Measurements from ENCODE around the gene NLE1. TPM values are rescaled to one million over a fixed set of nuclear protein-coding genes. Genes with fewer than 3 reads are reported as not detected.

Gene NLE1
- total and polyA plus RNA-seq, 2 of the 8 experiments (the other 6 are each of a cell fraction or from before 2014, with no cell fraction given): 50.4 to 51.5 TPM

DNA sequence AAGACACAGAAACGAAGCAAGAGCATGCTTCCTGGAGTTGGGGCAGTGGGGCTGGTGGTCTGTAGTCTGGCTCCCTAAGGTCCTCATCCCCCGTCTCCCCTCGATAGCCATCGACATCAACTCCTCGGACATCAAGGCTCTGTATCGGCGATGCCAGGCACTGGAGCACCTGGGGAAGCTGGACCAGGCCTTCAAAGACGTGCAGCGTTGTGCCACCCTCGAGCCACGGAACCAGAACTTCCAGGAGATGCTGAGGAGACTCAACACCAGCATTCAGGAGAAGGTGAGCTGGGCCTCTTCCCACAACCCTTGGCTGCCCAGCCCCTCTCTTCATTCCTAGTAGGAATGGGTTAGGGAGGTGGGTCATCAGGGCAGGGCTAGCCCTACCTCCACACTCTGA lies 7.8 kb upstream of the NLE1 start:
- DNase-seq (ENCODE audit: low read depth in 1 of 2, low spot score in 2 of 2) (no peak), FAIRE-seq (no peak)
- Histone ChIP-seq H3K14ac (ENCODE audit: insufficient read length) (no peak overlapping the region), H3K36me3 (ENCODE audit: control insufficient read depth in 2 of 4, insufficient read depth in 4 of 4, low read length in 3 of 4) (no peaks in the 10 kb centered on the region), H4K8ac (ENCODE audit: extremely low read depth, insufficient read depth, low read length) (no peak overlapping the region), H3K4ac (replicated peaks; ENCODE audit: insufficient read length, low read depth, low read length) (no peak overlapping the region), H4K91ac (replicated peaks; ENCODE audit: insufficient read length, low read length) (no peak overlapping the region), H3K18ac (ENCODE audit: extremely low read depth, low read length) (no peak overlapping the region), H3K56ac (replicated peaks; ENCODE audit: insufficient read length, low read depth, low read length) (no peak overlapping the region), H3K4me3 (ENCODE audit: extremely low read depth in 1 of 4, insufficient read depth in 2 of 4, low read depth in 3 of 4, low read length in 4 of 4) (no peak overlapping the region), H3K4me2 (ENCODE audit: insufficient read depth in 1 of 2, low read depth in 2 of 2, low read length in 2 of 2) (no peak overlapping the region), H2BK20ac (ENCODE audit: low read length) (no peak overlapping the region), H2BK12ac (ENCODE audit: low read depth, low read length) (no peak overlapping the region), H3K23me2 (ENCODE audit: low read depth, low read length) (no peaks in the 10 kb centered on the region), H3K27me3 (replicated peaks in 1 of 4; ENCODE audit: control insufficient read depth in 3 of 4, extremely low read depth in 1 of 4, insufficient read depth in 3 of 4, low read length in 3 of 4) (no peaks in the 10 kb centered on the region), H3K9me3 (ENCODE audit: insufficient read depth in 2 of 2, low read depth in 1 of 2, low read length in 1 of 2) (no peaks in the 10 kb centered on the region), H3K4me1 (replicated peaks in 1 of 4; ENCODE audit: control insufficient read depth in 3 of 4, insufficient read depth in 4 of 4, low read length in 3 of 4) (peaks cover 0 to 3% (median 1%) of the 10 kb centered on the region in 4 experiments; a peak in 2 of 7 replicates), H2BK5ac (ENCODE audit: low read depth, low read length) (no peak overlapping the region), H3K27ac (ENCODE audit: low read depth, low read length) (no peak overlapping the region), H2AFZ (ENCODE audit: low read length) (no peak overlapping the region), H3K23ac (ENCODE audit: insufficient read length) (no peak overlapping the region), H4K20me1 (replicated peaks in 1 of 2; ENCODE audit: control insufficient read depth in 1 of 2, insufficient read depth in 2 of 2, low read length in 2 of 2) (no peaks in the 10 kb centered on the region), H2AK5ac (ENCODE audit: low read depth, low read length) (no peak overlapping the region), H2BK120ac (replicated peaks; ENCODE audit: low read depth, low read length) (no peak overlapping the region), H3K79me2 (ENCODE audit: control insufficient read depth in 1 of 2, insufficient read depth in 2 of 2, low read length in 2 of 2) (no peaks in the 10 kb centered on the region), H3K9ac (replicated peaks in 1 of 4; ENCODE audit: extremely low read depth in 1 of 4, low read depth in 3 of 4, low read length in 3 of 4) (no peak overlapping the region), H2BK15ac (ENCODE audit: low read length) (no peak overlapping the region), H3K79me1 (ENCODE audit: low read depth, low read length) (no peaks in the 10 kb centered on the region; the same call in 1 of the 2 replicates), H4K5ac (ENCODE audit: insufficient read length, low read depth, low read length) (no peak overlapping the region)
- POLR2A ChIA-PET (ENCODE audit: partially characterized antibody): interaction anchor here (1.0 to 2.6 kb wide), 3 partner anchors 13 to 24 kb away, joined by 3 to 10 read pairs (median 4); no protein-coding TSS in a partner anchor
- 96% methylated on average over 11 of the region's 11 CpGs; no CpG with 5 or more reads in 1 of the 2 experiments for WGBS, 2 experiments (ENCODE audit: extremely low coverage in 1 of 2, insufficient coverage in 1 of 2, insufficient read length in 1 of 2, insufficient replicate concordance in 2 of 2, low coverage in 1 of 2, low lambda C conversion rate in 2 of 2, missing lambda C conversion rate in 1 of 2)
- CTCF ChIA-PET (ENCODE audit: partially characterized antibody): interaction anchor here (0.6 to 2.6 kb wide), 4 partner anchors 34 to 703 kb away, joined by 3 to 9 read pairs (median 3); no protein-coding TSS in a partner anchor
- no peak for TF ChIP-seq TAF1 (IDR thresholded peaks at IDR 0.05; ENCODE audit: low read depth, low read length)
- TF ChIP-seq SIRT6 (IDR thresholded peaks at IDR 0.05; ENCODE audit: low read length): no peak
- no peak for TF ChIP-seq EGR1 (IDR thresholded peaks at IDR 0.05; ENCODE audit: borderline replicate concordance, low read depth, low read length)
- no peak for TF ChIP-seq JUN (IDR thresholded peaks at IDR 0.05; ENCODE audit: low read depth, low read length)
- no peak for TF ChIP-seq POLR2AphosphoS5 (IDR thresholded peaks at IDR 0.05; ENCODE audit: low read depth, low read length)
- TF ChIP-seq CEBPB (IDR thresholded peaks at IDR 0.05; ENCODE audit: low read depth, low read length): no peak
- TF ChIP-seq HDAC2 (IDR thresholded peaks at IDR 0.05; ENCODE audit: borderline replicate concordance in 1 of 2, low read depth in 2 of 2, low read length in 2 of 2): no peak
- no peak for TF ChIP-seq TAF7 (optimal IDR thresholded peaks at IDR 0.05; ENCODE audit: borderline replicate concordance, low read depth, low read length)
- TF ChIP-seq RXRA (IDR thresholded peaks at IDR 0.05; ENCODE audit: insufficient read depth, low read depth, low read length): no peak
- no peak for TF ChIP-seq BRCA1 (IDR thresholded peaks at IDR 0.05; ENCODE audit: low read depth, low read length)
- TF ChIP-seq EP300 (IDR thresholded peaks at IDR 0.05; ENCODE audit: borderline replicate concordance in 1 of 2, low read depth in 2 of 2, low read length in 2 of 2): no peak
- no peak for TF ChIP-seq JUND (IDR thresholded peaks at IDR 0.05; ENCODE audit: low read length)
- no peak for TF ChIP-seq BACH1 (IDR thresholded peaks at IDR 0.05; ENCODE audit: low read length)
- no peak for TF ChIP-seq TCF12 (IDR thresholded peaks at IDR 0.05; ENCODE audit: low read depth, low read length)
- no peak for TF ChIP-seq POU5F1 (IDR thresholded peaks at IDR 0.05; ENCODE audit: low read depth, low read length)
- no peak for TF ChIP-seq BCL11A (IDR thresholded peaks at IDR 0.05; ENCODE audit: low read depth in 2 of 2, low read length in 2 of 2)
